K562 (cell line): Measurements from ENCODE around the gene FAM117A. TPM values are rescaled to one million over a fixed set of nuclear protein-coding genes. Genes with fewer than 3 reads are reported as not detected.

Experiments used
- ARNT ChIP-seq, 2 experiments: fragments of 450-650 bp; IDR thresholded peaks; 2 replicates each; pipeline ENCODE4 v1.6.1; 2016; ENCODE audit warnings: mild to moderate bottlenecking in 1 of 2
- ASH1L ChIP-seq: fragments of 450-650 bp; IDR thresholded peaks from 2 replicates; pipeline ENCODE4 v1.6.1; 2018; ENCODE audit warnings: borderline replicate concordance, mild to moderate bottlenecking, low read depth; ENCODE audit not compliant: partially characterized antibody
- FOSL1 ChIP-seq: fragments of 200-800 bp; sonication (Bioruptor generic); conservative IDR thresholded peaks from 2 replicates; pipeline ENCODE4 v1.6.1; 2016; ENCODE audit warnings: missing genetic modification characterization, missing compliant biosample characterization
- FOXK2 ChIP-seq, 2 experiments: fragments of 450-650 bp; IDR thresholded peaks in 1 of 2; conservative IDR thresholded peaks in 1 of 2; 2 replicates each; pipeline ENCODE4 v1.6.1; 2016; ENCODE audit warnings: low read depth in 2 of 2, mild to moderate bottlenecking in 1 of 2
- NEUROD1 ChIP-seq: fragments of 150-350 bp; IDR thresholded peaks from 2 replicates; pipeline ENCODE4 v1.6.1; 2014; ENCODE audit warnings: borderline replicate concordance, low read length, low read depth; ENCODE audit not compliant: partially characterized antibody
- NFXL1 ChIP-seq: fragments of 450-650 bp; formaldehyde crosslinking; IDR thresholded peaks from 2 replicates; pipeline ENCODE4 v1.4.0; 2021; ENCODE audit warnings: mild to moderate bottlenecking
- SMARCC2 ChIP-seq: fragments of 450-650 bp; IDR thresholded peaks from 2 replicates; pipeline ENCODE4 v1.6.1; 2017; ENCODE audit warnings: antibody characterized with exemption, moderate library complexity, mild to moderate bottlenecking, low read depth
- SREBF1 ChIP-seq: fragments of 150-350 bp; IDR thresholded peaks from 2 replicates; pipeline ENCODE4 v1.6.1; 2014; ENCODE audit warnings: antibody characterized with exemption, low read depth, low read length, borderline replicate concordance
- SRSF7 ChIP-seq: fragments of 200-400 bp; formaldehyde crosslinking; optimal IDR thresholded peaks from 2 replicates; pipeline ENCODE3; 2017; ENCODE audit warnings: mild to moderate bottlenecking, low read depth, low read length
- TCF15 ChIP-seq: fragments of 250-450 bp; sonication (Bioruptor Pico); IDR thresholded peaks from 2 replicates; pipeline ENCODE4 v1.8.0; 2022; ENCODE audit warnings: moderate library complexity, mild to moderate bottlenecking, inconsistent platforms
- ZBTB11 ChIP-seq, 3 experiments: fragments of 200-800 bp in 1 of 3; fragments of 250-450 bp in 1 of 3; fragments of 450-650 bp in 1 of 3; sonication (Bioruptor Pico) in 1 of 3; sonication (Bioruptor generic) in 1 of 3; formaldehyde crosslinking in 1 of 3; IDR thresholded peaks; 2 replicates each; pipeline versions ENCODE4 v1.6.1 to v1.8.0; 2016 to 2022; ENCODE audit warnings: mild to moderate bottlenecking in 2 of 3, missing genetic modification characterization in 2 of 3, missing compliant biosample characterization in 1 of 3, moderate library complexity in 1 of 3
- ZNF609 ChIP-seq: sonication (generic); formaldehyde crosslinking; IDR thresholded peaks from 2 replicates; pipeline ENCODE4 v1.8.1; 2023; ENCODE audit warnings: missing genetic modification reagents, mild to moderate bottlenecking, borderline replicate concordance
- polyA plus RNA-seq, 8 experiments: library from polyadenylated mRNA; depleted of rRNA in 4 of 8; stranded (reverse) in 5 of 8; unstranded in 3 of 8; fragments of >200 nt; fragmentation: Nextera tagmentation in 2 of 8; fragmentation: Illumina TruSeq in 1 of 8; extraction: Ambion mirVana in 2 of 8; extraction: Trizol in 1 of 8; gene quantifications; 2 replicates each; pipeline versions ENCODE4 v1.2.1 to v1.2.3, GENCODE V29; 2011 to 2014; ENCODE audit warnings: inconsistent platforms in 1 of 8, missing spikeins in 1 of 8
- total RNA-seq, 7 experiments: library from RNA; depleted of rRNA in 6 of 7; stranded (reverse); fragments of >200 nt in 6 of 7; fragmentation: Illumina TruSeq in 2 of 7; extraction: Trizol in 2 of 7; gene quantifications; 2 replicates each; pipeline versions ENCODE4 v1.2.1 to v1.2.3, GENCODE V29; 2011 to 2021; ENCODE audit warnings: low replicate concordance in 1 of 7

The FAM117A gene
- total and polyA plus RNA-seq, 9 of the 15 experiments (the other 6 are each of a cell fraction or from before 2014, with no cell fraction given) = 3.1 to 79.7 (median 36.6) TPM

- TF ChIP-seq ZNF609 (CRISPR knock-in tag) (0 out of 2 replicates have a peak, but pooled peaks have one; percentile 28), ASH1L (no peak), NFXL1 (CRISPR knock-in tag) (no peak), ARNT (IDR thresholded peaks at IDR 0.05) (peak in 1 of 2 experiments; percentile 64; a peak in 2 of 4 replicates), NEUROD1 (no peak), SRSF7 (no peak), FOXK2 (conservative IDR thresholded peaks at IDR 0.05 in 1 of 2, IDR thresholded peaks at IDR 0.05 in 1 of 2; ENCODE audit: low read depth in 2 of 2) (peak in 1 of 2 experiments; percentile 57; a peak in 1 of 4 replicates), FOSL1 (tag) (peak; percentile 47; the same call in 1 of the 2 replicates), TCF15 (no peak), ZBTB11 (CRISPR knock-in tag; IDR thresholded peaks at IDR 0.05) (no peak), SMARCC2 (no peak), SREBF1 (no peak)
These were observed 24.1 kb upstream of the FAM117A start (continued) for GRCh38 chr17:49787884-49788477.
